ENCODE measurements around the gene IL36RN. TPM values are rescaled to one million over a fixed set of nuclear protein-coding genes. Genes with fewer than 3 reads are reported as not detected.

IL36RN gene
- total RNA-seq, 1 donor from 2014 or later: 10.9 TPM

DNA sequence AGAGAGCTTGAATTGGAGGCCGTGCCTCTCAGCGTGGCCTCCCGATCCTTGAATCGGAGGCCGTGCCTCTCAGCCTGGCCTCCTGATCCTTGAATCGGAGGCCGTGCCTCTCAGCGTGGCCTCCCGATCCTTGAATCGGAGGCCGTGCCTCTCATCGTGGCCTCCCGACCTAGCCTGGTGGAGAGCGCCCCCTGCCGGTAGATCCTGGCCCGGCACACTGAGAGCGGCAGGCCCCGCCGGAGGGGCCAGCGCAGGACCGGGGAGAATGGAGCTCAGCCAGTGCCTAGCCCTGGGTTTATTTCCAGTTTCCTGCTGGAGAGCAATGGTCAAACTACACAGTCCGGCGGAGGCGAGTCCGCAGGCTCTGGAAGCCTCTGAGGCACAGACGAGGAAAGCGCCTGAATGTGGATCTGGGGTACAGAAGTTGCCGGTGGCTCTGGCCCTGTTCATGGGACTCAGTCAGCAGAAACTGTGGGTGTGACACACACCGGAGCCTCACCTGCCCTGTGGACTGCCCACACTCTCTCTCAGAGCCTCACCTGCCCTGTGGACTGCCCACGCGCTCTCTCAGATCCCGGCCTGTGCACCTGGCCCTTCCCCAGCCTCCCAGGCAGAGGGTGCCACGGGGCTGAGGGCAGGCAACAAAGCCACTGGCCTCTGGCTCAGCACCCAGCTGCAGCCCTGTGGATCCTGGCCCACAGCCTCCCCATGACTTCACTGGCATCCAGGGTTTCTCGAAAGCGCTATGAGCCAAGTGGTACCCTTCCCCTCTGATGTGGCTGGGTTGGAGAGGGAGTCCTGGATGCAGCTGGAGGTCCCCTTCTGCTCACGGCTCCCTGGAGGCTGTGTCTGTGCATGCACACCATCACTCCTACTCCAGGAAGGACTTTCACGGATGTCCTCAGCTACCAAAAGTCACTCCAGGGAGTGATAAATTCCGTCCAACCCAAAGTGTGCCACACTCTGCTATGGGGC is 7.8 kb upstream of the IL36RN start:
- no peak for DNase-seq

DNA sequence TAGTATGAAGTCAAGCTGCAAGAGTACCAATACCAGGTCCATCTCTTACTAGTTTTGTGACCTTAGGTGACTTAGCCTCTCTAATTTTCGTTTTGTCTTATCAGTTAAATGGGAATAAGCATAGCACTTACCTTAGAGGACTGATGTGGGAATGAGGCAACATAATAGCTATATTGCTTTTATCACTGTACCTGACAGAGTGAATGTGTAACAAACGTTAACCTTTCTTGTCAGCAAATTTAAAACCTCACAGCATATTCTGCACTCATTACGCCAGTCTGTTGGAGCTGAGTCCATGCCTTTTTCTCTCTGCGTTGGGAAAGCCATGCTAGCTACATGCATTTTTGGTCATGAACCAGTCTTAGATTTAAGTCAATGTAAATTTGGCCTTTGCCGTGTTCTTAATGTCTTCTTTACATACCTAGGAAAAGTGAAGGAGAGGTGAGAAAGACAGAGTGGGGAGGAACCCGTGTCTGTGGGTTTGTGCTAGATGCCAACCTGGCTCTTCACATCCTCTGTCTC is 6.5 kb upstream of the IL36RN start, which contains the start of gene IL36B:
IL36B (minus strand) TSS at position 472 of the 522 bp plus-strand sequence.
- no peak for DNase-seq

DNA sequence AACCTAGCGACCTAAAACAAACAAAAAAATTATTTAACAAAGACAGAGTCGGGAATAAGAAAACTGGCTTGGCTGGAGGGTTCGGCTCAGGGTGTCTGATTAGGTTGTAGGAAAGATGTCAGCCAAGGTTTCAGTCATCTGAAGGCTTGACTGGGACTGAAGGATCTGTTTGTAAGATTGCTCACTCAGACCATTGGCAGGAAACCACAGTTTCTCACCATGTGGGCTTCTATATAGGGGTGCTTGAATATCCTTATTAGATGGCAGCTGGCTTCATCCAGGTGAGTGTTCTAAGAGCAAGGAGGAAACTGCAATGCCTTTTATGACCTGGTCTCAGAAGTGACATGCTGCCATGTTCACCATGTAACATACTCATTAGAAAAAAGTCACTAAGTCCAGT is 5.3 kb upstream of the IL36RN start:
- no peak for DNase-seq

DNA sequence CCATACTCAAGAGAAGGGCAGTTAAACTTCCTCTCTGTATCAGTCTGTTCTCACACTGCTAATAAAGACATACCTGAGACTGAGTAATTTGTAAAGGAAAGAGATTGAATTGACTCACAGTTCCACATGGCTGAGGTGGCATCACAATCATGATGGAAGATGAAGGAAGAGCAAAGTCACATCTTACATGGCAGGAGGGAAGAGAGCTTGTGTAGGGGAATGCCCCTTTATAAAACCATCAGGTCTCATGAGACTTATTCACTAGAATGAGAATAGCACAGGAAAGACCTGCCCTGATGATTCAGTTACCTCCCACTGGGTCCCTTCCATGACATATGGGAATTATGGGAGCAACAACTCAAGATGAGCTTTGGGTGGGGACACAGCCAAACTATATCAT is 4.9 kb upstream of the IL36RN start:
- no peak for DNase-seq

DNA sequence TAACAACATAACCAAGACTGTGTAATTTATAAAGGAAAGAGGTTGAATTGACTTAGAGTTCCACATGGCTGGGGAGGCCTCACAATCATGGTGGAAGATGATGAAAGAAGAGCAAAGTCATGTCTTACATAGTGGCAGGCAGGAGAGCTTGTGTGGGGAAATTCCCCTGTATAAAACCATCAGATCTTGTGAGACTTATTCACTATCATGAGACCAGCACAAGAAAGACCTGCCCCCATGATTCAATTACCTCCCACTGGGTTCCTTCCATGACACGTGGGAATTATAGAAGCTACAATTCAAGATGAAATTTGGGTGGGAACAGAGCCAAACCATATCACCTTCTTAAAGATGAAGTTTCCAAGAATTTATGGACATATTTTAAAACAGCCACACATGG is 2.5 kb upstream of the IL36RN start:
- no peak for DNase-seq

DNA sequence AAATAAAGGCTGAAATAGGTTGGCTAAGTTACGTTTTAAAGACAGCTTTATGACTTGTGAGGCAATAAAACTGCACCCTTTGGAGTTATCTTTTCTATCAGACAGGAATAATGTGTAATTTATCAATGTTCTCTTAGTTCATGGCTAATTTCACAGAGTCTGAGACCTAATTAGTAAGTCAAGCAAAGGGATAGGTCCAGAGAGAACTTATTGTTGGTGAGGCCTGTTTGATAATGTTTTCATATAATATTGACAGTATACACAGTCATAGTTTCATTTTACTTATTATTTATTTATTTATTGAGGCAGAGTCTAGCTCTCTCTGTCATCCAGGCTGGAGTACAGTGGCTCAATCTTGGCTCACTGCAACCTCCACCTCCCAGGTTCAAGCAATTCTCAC is 1.9 kb upstream of the IL36RN start:
- DNase-seq: no peak

DNA sequence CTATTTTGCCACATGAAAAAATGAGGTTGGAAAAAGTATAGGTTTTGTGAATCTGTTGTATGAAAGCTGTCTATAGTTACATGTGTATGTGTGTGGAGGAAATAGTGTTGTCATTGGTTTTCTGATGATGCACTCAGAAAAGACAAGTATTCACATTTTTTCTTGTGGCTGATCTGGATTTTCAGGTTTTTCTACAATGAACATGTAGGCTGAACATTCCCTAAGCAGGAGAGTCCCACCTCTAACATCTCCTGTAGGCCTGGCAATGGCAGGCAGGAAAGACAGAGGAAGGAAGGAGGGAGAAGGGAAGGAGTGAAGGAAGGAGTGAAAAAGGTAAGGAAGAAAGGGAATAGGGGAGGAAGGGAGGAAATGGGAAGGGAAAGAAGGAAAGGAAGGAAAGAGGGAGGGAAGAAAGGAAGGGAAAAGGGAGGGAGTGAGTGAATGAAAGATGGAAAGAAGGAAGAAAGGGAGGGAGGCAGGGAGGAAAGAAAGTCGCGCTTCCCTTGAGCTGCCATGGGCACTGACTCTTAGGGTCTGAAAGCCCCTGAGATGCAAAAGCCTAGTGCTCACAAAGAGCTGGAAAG is 495 bp upstream of the IL36RN start:
- DNase-seq: peak; percentile 9

DNA sequence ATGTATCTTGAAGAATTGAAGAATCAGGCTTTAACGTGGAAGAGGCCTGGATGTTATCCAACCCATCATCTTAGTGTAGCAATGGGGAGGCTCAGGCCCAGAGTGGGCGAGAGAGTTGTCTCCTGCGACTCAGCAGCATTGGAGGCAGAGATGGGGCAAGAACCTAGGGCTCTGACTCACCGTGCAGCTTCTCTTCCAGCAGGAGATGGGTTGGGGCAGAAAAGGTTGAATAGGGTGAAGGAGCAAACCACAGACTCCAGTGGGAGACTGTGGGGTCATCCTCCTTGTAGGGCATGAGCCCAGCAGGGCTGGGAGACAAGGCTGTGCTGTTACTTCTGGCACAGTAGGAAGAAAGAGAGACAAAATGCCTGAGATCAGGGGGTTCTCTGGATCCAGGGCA is 1.4 kb downstream of the IL36RN start:
- DNase-seq: no peak

DNA sequence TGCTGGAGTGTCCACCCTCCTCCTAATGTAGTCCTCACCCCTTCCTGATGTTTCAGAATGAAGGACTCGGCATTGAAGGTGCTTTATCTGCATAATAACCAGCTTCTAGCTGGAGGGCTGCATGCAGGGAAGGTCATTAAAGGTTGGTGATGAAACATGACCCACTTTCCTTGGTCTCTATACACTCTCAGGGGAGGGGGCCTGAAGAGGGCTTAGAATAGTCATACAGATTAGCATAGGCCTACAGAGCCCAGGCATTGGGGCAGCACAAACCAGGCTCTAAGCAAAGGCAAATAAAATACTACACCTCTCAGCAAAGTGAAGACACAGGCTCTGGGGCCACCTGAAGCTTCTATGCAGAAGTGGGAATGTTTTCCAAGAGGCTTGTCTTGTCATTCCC is 1.8 kb downstream of the IL36RN start:
- no peak for DNase-seq

DNA sequence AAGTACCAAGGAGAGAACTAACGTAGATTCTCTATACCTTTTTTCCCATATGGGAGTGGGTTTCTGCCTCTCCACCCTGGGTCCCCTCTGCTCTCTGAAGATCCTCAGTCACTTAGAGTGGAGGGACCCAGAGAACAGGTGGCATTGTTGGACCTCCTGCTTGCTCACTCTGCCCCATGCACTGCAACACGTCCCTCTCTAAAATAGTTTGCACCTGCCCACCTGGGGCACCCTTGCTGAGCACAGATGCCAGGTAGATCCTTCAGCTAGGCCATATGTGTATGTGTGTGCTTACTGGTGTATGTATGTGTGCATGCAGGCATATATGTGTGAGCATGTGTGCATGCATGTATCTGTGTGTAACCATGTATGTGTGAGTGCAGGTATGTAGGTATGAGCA is 2.2 kb downstream of the IL36RN start:
- no peak for DNase-seq

DNA sequence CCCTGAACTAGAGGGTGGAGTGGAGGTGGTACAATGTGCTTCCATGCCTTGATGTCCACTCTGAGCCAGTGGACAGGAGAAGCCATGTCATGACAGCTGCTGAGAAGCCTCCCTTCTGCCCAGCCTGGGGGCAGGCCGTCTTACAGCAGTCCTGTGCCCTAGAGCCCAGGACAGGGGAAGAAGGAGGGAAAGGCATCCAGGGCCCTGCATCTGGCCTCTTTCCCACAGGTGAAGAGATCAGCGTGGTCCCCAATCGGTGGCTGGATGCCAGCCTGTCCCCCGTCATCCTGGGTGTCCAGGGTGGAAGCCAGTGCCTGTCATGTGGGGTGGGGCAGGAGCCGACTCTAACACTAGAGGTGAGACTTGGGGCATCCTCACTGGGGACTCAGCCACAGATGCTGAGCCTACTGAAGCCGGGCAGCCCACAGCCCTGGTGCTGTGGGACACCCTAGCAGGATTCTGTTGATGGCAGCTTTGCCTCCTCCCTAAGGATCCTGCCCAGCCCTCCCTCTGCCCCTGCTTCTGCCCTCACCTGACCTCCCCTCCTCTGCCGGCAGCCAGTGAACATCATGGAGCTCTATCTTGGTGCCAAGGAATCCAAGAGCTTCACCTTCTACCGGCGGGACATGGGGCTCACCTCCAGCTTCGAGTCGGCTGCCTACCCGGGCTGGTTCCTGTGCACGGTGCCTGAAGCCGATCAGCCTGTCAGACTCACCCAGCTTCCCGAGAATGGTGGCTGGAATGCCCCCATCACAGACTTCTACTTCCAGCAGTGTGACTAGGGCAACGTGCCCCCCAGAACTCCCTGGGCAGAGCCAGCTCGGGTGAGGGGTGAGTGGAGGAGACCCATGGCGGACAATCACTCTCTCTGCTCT is 3.1 kb downstream of the IL36RN start:
- DNase-seq: no peak

DNA sequence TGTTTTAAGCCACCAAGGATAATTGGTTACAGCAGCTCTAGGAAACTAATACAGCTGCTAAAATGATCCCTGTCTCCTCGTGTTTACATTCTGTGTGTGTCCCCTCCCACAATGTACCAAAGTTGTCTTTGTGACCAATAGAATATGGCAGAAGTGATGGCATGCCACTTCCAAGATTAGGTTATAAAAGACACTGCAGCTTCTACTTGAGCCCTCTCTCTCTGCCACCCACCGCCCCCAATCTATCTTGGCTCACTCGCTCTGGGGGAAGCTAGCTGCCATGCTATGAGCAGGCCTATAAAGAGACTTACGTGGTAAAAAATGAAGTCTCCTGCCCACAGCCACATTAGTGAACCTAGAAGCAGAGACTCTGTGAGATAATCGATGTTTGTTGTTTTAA is 5.3 kb downstream of the IL36RN start:
- no peak for DNase-seq

DNA sequence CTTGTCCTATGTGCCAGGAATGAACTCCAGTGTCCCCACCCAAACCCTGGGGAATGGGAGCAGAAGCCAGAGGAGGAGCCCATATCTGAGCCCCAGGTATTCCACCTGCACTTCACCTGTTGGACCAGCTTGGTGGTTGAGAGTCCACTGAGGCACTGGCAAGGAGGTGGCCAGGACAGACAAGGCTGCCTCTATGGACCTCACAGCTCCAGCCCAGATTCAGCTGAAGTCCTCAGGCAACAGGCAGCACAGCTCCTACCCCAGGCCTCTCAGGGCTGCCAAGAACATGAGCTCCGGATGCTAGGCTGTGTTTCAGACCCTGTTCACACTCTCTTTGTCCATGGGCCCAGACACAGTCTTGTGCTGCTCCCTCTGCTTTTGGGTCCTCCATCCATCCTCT is 5.9 kb downstream of the IL36RN start:
- no peak for DNase-seq

DNA sequence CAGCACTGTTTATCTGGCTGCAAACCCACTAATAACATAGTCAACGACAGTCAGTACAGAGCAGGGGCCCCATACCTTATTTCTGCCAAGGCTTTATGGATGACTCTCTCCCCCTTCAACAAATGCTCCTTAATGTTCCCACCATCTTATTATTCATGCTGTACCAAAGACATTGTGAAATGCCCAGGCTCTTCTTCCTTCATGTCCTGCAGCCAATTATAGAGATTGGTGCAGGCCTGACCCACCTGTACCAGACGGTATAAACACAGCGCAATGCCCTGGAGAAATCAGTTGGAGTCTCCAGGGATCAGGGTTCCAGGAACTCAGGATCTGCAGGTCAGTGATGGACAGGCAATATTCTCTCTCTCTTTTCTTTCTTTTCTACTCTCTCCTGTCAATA is 8.7 kb downstream of the IL36RN start, which contains the start of gene IL1F10:
IL1F10 (plus strand) TSS at position 290 of the 400 bp plus-strand sequence. CDS start 4,769 bp downstream, outside the sequence.
- no peak for DNase-seq

DNA sequence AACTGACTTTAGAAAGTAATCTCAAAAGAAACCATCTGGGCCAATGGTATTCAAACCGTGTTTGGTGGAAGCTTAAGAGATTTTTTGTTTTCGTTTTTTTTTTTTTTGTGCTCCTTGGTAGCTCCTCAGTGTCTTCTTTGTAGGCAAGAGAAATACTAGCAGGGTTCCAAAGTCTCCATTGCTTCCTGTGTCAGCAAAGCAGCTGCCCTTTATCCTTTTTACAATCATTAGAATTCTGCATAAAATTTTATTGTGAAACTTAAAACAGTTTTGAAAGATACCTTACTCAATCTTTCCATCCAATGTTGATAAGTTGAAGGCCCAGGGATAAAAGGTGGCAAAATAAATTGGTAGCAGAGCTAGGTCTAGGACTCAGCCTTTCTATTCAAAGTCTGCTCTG is 9.3 kb downstream of the IL36RN start:
- no peak for DNase-seq

DNA sequence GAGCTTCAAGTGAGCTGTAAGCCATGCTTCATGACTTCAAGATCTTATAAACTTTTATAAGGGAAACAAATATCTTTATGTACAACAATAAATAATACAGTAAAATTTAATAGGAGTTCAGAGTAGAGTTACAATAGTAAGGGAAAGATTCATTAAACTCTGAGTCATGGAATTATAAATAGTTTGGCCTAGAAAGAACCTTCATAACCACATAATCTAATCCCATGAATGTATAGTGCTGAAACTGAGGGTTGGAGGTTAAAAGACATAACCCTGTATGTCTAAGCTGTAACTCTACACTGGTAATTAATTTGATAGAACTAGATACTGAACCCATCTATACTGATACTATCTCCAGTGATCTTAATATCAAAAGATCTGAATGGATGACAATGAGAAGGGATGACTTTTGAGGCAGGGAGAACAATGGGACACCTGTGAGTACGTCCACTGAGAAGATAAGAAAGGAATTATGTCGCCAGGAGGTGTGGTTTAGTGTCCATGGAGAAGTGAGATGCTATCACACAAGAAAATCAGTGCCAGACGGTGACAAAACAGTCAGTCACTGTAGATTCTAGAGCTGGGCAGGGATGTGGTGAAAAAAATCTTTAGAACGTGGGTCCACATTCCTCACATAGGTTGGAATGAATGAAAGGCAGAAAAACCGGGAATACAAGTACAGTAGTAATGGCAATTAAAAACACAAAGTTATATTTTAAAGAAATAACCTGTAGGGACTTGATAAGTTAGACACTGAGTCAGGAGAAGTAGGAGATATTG is 9.9 kb downstream of the IL36RN start:
- no peak for DNase-seq

DNA sequence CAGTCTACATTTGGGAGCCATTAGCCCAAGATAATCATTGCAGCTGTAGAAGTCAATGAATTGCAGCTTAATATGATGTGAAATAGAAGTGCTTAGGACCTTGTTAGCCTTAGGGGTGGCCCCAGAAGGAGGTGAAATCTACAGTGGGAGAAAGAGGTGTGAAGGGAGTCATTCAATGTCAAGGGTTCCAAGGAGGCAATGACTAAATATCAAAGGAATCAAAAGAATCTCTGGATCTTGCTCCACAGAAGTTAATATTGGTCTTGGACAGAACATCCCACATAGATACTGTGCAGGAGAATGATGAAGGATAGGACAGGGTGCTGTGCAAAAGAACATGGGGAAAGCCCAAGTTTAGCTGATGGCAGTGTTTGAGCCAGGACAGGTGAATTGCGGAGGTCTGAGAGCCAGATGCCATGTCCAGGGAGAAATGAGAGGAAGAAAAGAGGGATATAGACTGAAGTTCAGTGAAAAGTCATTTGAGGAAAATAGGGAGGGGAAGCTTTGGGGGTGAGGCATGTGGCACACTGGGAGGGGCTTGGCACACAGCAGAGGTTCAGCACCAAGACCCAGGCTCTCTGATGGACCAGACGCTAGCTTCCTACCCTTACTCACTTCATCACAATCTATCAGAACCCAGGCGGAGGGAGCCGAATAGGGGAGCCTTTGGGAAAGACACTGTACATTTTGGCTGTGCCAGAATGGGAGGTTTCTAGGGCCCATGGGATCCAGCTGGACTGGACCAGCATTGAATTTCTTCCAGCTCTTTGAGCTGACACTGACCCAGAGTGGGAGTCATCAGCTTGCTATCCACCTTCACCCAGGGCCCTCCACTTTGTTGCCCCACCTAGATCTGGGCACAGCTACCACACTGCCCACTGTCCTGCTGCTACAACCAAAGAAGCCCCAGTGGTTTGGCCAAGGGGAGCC is 10.9 kb downstream of the IL36RN start:
- DNase-seq: no peak

DNA sequence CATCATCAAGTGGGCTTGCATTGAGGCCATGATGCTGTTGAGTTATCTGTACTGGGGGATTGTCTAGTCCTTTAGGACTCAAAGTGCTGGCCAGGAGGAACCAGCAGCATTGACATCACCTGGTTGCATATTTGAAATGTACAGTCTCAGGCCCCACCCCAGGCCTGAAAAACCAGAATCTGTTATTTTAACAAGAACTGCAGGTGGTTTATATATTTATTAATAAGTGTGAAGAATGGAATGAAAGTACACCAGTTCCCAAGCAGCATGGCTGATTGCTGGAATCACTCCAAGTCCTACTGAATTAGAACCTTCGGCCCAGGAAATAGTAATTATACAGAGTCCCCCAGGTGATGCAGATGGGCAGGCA is 11.6 kb downstream of the IL36RN start:
- no peak for DNase-seq

DNA sequence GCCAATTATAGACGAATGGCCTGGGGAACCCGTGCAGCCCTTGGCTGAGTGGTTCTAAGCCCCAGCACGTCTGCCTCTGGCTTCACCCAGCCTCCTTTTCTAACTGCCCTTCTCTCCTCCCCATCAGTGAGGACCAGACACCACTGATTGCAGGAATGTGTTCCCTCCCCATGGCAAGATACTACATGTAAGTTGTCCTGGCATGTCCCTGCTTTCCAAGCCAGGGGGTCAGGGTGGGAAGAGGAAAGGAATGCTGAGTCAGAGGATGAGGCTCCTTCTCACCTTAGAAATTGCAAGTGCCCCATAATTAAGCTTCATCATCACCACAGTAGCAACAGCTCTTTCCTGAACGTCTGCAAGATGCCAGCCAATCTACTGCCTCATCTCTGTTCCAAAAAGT is 13.6 kb downstream of the IL36RN start:
- no peak for DNase-seq

DNA sequence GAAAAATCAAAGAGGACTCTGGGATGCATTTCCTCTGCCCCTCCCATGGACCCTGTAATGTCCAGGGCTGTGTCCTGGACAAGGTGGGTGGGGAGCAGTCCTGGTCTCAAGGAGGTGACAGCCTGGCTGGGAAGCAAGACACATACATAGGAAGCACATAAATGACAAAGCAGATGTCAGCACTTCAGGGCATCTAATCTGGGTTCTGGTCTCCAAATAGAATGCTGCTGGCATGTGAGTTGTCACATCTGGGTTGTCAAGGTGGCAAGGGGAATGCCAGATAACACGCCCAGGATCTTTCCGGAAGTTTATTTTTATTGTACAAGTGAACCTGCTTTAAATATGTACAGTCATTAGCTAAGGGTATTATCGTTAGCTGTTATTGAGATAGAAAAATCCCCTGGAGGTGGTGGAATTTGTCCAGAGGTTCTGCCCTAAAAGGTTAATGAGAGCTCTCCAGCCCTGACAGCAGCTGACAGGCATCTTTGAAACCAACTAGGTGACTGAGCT is 14.4 kb downstream of the IL36RN start:
- no peak for DNase-seq

Data from skin of body (tissue), 2 donors.